Upper lobe of left lung (tissue), 6 donors: Measurements from ENCODE around the gene ARID3A. TPM values are rescaled to one million over a fixed set of nuclear protein-coding genes. Genes with fewer than 3 reads are reported as not detected.

Source experiments
- ATAC-seq, 2 donors: fragments of 200-7000 bp; cut with Tn5 transposase; one replicate each; pipeline ENCODE4 v1.9.1; 2022; ENCODE audit warnings: mild to moderate bottlenecking in 2 of 2, moderate library complexity in 2 of 2; ENCODE audit not compliant: low FRiP score in 2 of 2
- DNase-seq, 2 donors: peaks; one replicate each; pipeline ENCODE4 v3.0.0-alpha.2; 2019 to 2020
- H3K27ac ChIP-seq, 4 donors: fragments of 200-600 bp; sonication (generic); one replicate each; pipeline ENCODE4 v1.5.1; 2016 to 2019
- H3K27me3 ChIP-seq, 4 donors: fragments of 200-600 bp; sonication (generic); one replicate each; pipeline ENCODE4 v1.5.1; 2017 to 2019
- H3K36me3 ChIP-seq, 4 donors: fragments of 200-600 bp; sonication (generic); one replicate each; pipeline ENCODE4 v1.5.1; 2016 to 2019
- H3K4me1 ChIP-seq, 4 donors: fragments of 200-600 bp; sonication (generic); one replicate each; pipeline ENCODE4 v1.5.1; 2018 to 2019
- H3K4me3 ChIP-seq, 4 donors: fragments of 200-600 bp; sonication (generic); one replicate each; pipeline ENCODE4 v1.5.1; 2017 to 2019; ENCODE audit warnings: mild to moderate bottlenecking in 2 of 4, moderate library complexity in 1 of 4
- H3K9me3 ChIP-seq, 4 donors: fragments of 200-600 bp; sonication (generic); one replicate each; pipeline ENCODE4 v1.5.1; 2018 to 2019
- CTCF ChIP-seq, 6 experiments: fragments of 450-650 bp in 4 of 6; fragments of 200-600 bp in 2 of 6; sonication (generic) in 2 of 6; IDR thresholded peaks; one replicate each; pipeline ENCODE4 v1.5.1; 2016 to 2019; ENCODE audit warnings: antibody characterized with exemption in 6 of 6
- EP300 ChIP-seq, 4 donors: sonication (generic); formaldehyde crosslinking; IDR thresholded peaks; one replicate each; pipeline ENCODE4 v1.5.1; 2017; ENCODE audit warnings: antibody characterized with exemption in 4 of 4, control low read depth in 2 of 4
- POLR2A ChIP-seq, 4 donors: fragments of 450-650 bp; IDR thresholded peaks; one replicate each; pipeline ENCODE4 v1.5.1; 2016 to 2017; ENCODE audit warnings: antibody characterized with exemption in 4 of 4, mild to moderate bottlenecking in 2 of 4
- POLR2AphosphoS5 ChIP-seq, 2 donors: sonication (generic); formaldehyde crosslinking; IDR thresholded peaks; one replicate each; pipeline ENCODE4 v1.5.1; 2017; ENCODE audit warnings: antibody characterized with exemption in 2 of 2
- WGBS, 2 donors: methylation state at CpG; one replicate each; pipeline ENCODE4 v1.1.5; 2017 to 2018; 5-methylcytosine and 5-hydroxymethylcytosine counted together
- total RNA-seq, 6 donors: library from RNA; depleted of rRNA in 4 of 6; stranded (reverse); fragments of >200 nt in 4 of 6; gene quantifications; one replicate each; pipeline versions ENCODE4 v1.1.0 to v1.2.1, GENCODE V29; 2016 to 2021
- donor health status: DM: no; HTN: no; CAD: no; lungs with moderate emphysema.
- donor health status: DM: no; HTN: yes; CAD: no; lungs with severe emphysema.

ARID3A gene
- total RNA-seq, 6 donors from 2014 or later, result 7.1 to 54.5 (median 19.2) TPM

GRCh38 chr19:918152-918437 is 7.7 kb upstream of the ARID3A start:
- H3K27ac ChIP-seq, result no peak overlapping the region
- 0% methylated on average over 11 of the region's 12 CpGs; no CpG with 5 or more reads in 1 of the 2 donors for WGBS, 2 donors
- H3K4me3 ChIP-seq, result peak overlapping the region in 2 of 4 donors; percentile 22 to 43
- peaks cover 3 to 45% (median 36%) of the 10 kb centered on the region in 4 donors for H3K27me3 ChIP-seq
- no peaks in the 10 kb centered on the region for H3K9me3 ChIP-seq
- TF ChIP-seq POLR2A (IDR thresholded peaks at IDR 0.05), result no peak
- TF ChIP-seq POLR2AphosphoS5 (IDR thresholded peaks at IDR 0.05), result no peak
- TF ChIP-seq EP300 (IDR thresholded peaks at IDR 0.05), result no peak
- no peak for TF ChIP-seq CTCF (IDR thresholded peaks at IDR 0.05)
- H3K36me3 ChIP-seq, result no peaks in the 10 kb centered on the region
- ATAC-seq, result no peak
- peaks cover 39 to 56% (median 42%) of the 10 kb centered on the region in 4 donors for H3K4me1 ChIP-seq
- DNase-seq, result no peak

GRCh38 chr19:918481-919198 is 7.2 kb upstream of the ARID3A start:
- TF ChIP-seq EP300 (IDR thresholded peaks at IDR 0.05) (no peak), POLR2A (IDR thresholded peaks at IDR 0.05) (no peak), POLR2AphosphoS5 (IDR thresholded peaks at IDR 0.05) (no peak), CTCF (IDR thresholded peaks at IDR 0.05) (no peak)
- peaks cover 3 to 45% (median 36%) of the 10 kb centered on the region in 4 donors for H3K27me3 ChIP-seq
- WGBS, 2 donors, result 3 to 4% methylated on average over 12 to 30 of the region's 58 CpGs
- H3K36me3 ChIP-seq, result no peaks in the 10 kb centered on the region
- H3K9me3 ChIP-seq, result no peaks in the 10 kb centered on the region
- H3K4me3 ChIP-seq, result no peak overlapping the region
- no peak overlapping the region for H3K27ac ChIP-seq
- peaks cover 38 to 54% (median 40%) of the 10 kb centered on the region in 4 donors for H3K4me1 ChIP-seq
- ATAC-seq, result no peak
- DNase-seq, result peak in 1 of 2 donors; percentile 78

GRCh38 chr19:919199-920050 is 6.4 kb upstream of the ARID3A start:
- Histone ChIP-seq H3K4me3 (peak overlapping the region in 3 of 4 donors; percentile 30 to 38 (median 36)), H3K36me3 (no peaks in the 10 kb centered on the region), H3K27ac (no peak overlapping the region), H3K9me3 (no peaks in the 10 kb centered on the region), H3K4me1 (peaks cover 39 to 58% (median 41%) of the 10 kb centered on the region in 4 donors), H3K27me3 (peaks cover 3 to 45% (median 36%) of the 10 kb centered on the region in 4 donors)
- TF ChIP-seq POLR2A (IDR thresholded peaks at IDR 0.05) (no peak), POLR2AphosphoS5 (IDR thresholded peaks at IDR 0.05) (no peak), CTCF (IDR thresholded peaks at IDR 0.05) (no peak)
- peak in 1 of 2 donors; percentile 88 for DNase-seq
- ATAC-seq, result no peak
- 0 to 7% methylated on average over 3 to 39 of the region's 68 CpGs for WGBS, 2 donors

GRCh38 chr19:920051-920864 is 5.6 kb upstream of the ARID3A start:
- Histone ChIP-seq H3K27ac (peak overlapping the region in 1 of 4 donors; percentile 30), H3K4me1 (peaks cover 45 to 65% (median 48%) of the 10 kb centered on the region in 4 donors), H3K4me3 (peak overlapping the region in 3 of 4 donors; percentile 30 to 38 (median 36)), H3K36me3 (no peaks in the 10 kb centered on the region), H3K9me3 (no peaks in the 10 kb centered on the region), H3K27me3 (peaks cover 3 to 45% (median 36%) of the 10 kb centered on the region in 4 donors)
- TF ChIP-seq CTCF (IDR thresholded peaks at IDR 0.05) (peak in 1 of 6 experiments; percentile 5), POLR2AphosphoS5 (IDR thresholded peaks at IDR 0.05) (no peak)
- WGBS, 2 donors, result 1 to 2% methylated on average over 13 to 37 of the region's 84 CpGs
- DNase-seq, result peak in 1 of 2 donors; percentile 91
- peak in 1 of 2 donors; percentile 3 for ATAC-seq
